ENCODE results near the gene ATP8A1. TPM values are rescaled to one million over a fixed set of nuclear protein-coding genes. Genes with fewer than 3 reads are reported as not detected.

The ATP8A1 gene
- total and polyA plus RNA-seq, 2 of the 8 experiments (the other 6 are each of a cell fraction or from before 2014, with no cell fraction given), result 3.7 to 14.9 TPM

- H4K91ac ChIP-seq (replicated peaks; ENCODE audit: insufficient read length, low read length), result no peak overlapping the region
- no peak overlapping the region for H2BK5ac ChIP-seq (ENCODE audit: low read depth, low read length)
- no peak overlapping the region for H3K4me3 ChIP-seq (ENCODE audit: extremely low read depth in 1 of 4, insufficient read depth in 2 of 4, low read depth in 3 of 4, low read length in 4 of 4)
- H3K27me3 ChIP-seq (replicated peaks in 1 of 4; ENCODE audit: control insufficient read depth in 3 of 4, extremely low read depth in 1 of 4, insufficient read depth in 3 of 4, low read length in 3 of 4), result peaks cover 0 to 1% (median 0%) of the 10 kb centered on the region in 4 experiments; a peak in 1 of 7 replicates
- FAIRE-seq, result no peak
- no peak overlapping the region for H2BK120ac ChIP-seq (replicated peaks; ENCODE audit: low read depth, low read length)
- no peak for DNase-seq (ENCODE audit: low read depth in 1 of 2, low spot score in 2 of 2)
- H2BK20ac ChIP-seq (ENCODE audit: low read length), result no peak overlapping the region
- H3K14ac ChIP-seq (ENCODE audit: insufficient read length), result no peak overlapping the region
- CTCF ChIA-PET (ENCODE audit: partially characterized antibody), result no interaction called here
- POLR2A ChIA-PET (ENCODE audit: partially characterized antibody), result no interaction called here
- no peaks in the 10 kb centered on the region for H3K79me1 ChIP-seq (ENCODE audit: low read depth, low read length)
- no peak overlapping the region for H3K23ac ChIP-seq (ENCODE audit: insufficient read length)
- H3K18ac ChIP-seq (ENCODE audit: extremely low read depth, low read length), result no peak overlapping the region
- H2BK15ac ChIP-seq (ENCODE audit: low read length), result no peak overlapping the region
- no peak overlapping the region for H4K5ac ChIP-seq (ENCODE audit: insufficient read length, low read depth, low read length)
- no peak overlapping the region for H3K27ac ChIP-seq (ENCODE audit: low read depth, low read length)
- H3K4me1 ChIP-seq (replicated peaks in 1 of 4; ENCODE audit: control insufficient read depth in 3 of 4, insufficient read depth in 4 of 4, low read length in 3 of 4), result no peaks in the 10 kb centered on the region
- H2AK5ac ChIP-seq (ENCODE audit: low read depth, low read length), result no peak overlapping the region
- no peaks in the 10 kb centered on the region for H3K36me3 ChIP-seq (ENCODE audit: control insufficient read depth in 2 of 4, insufficient read depth in 4 of 4, low read length in 3 of 4)
- H3K23me2 ChIP-seq (ENCODE audit: low read depth, low read length), result peaks cover 2% of the 10 kb centered on the region; the same call in 1 of the 2 replicates
- no peak overlapping the region for H3K4me2 ChIP-seq (ENCODE audit: insufficient read depth in 1 of 2, low read depth in 2 of 2, low read length in 2 of 2)
- no peak overlapping the region for H2AFZ ChIP-seq (ENCODE audit: low read length)
- H3K79me2 ChIP-seq (ENCODE audit: control insufficient read depth in 1 of 2, insufficient read depth in 2 of 2, low read length in 2 of 2), result no peaks in the 10 kb centered on the region
- no peak overlapping the region for H4K8ac ChIP-seq (ENCODE audit: extremely low read depth, insufficient read depth, low read length)
- no peaks in the 10 kb centered on the region for H4K20me1 ChIP-seq (replicated peaks in 1 of 2; ENCODE audit: control insufficient read depth in 1 of 2, insufficient read depth in 2 of 2, low read length in 2 of 2)
- no peak overlapping the region for H3K9ac ChIP-seq (replicated peaks in 1 of 4; ENCODE audit: extremely low read depth in 1 of 4, low read depth in 3 of 4, low read length in 3 of 4)
- H3K56ac ChIP-seq (replicated peaks; ENCODE audit: insufficient read length, low read depth, low read length), result no peak overlapping the region
- H3K9me3 ChIP-seq (ENCODE audit: insufficient read depth in 2 of 2, low read depth in 1 of 2, low read length in 1 of 2), result no peaks in the 10 kb centered on the region; a peak in 1 of 4 replicates
- no peak overlapping the region for H2BK12ac ChIP-seq (ENCODE audit: low read depth, low read length)
- H3K4ac ChIP-seq (replicated peaks; ENCODE audit: insufficient read length, low read depth, low read length), result no peak overlapping the region
- TF ChIP-seq SAP30 (IDR thresholded peaks at IDR 0.05; ENCODE audit: insufficient read depth, insufficient replicate concordance, low read length), result no peak
- TF ChIP-seq POLR2AphosphoS5 (IDR thresholded peaks at IDR 0.05; ENCODE audit: low read depth, low read length), result no peak
- no peak for TF ChIP-seq MAFK (IDR thresholded peaks at IDR 0.05; ENCODE audit: low read depth, low read length)
- TF ChIP-seq ATF2 (IDR thresholded peaks at IDR 0.05; ENCODE audit: low read length), result no peak
- no peak for TF ChIP-seq CTCF (IDR thresholded peaks at IDR 0.05; ENCODE audit: control extremely low read depth in 1 of 3, insufficient read depth in 1 of 3, low read depth in 1 of 3, low read length in 3 of 3)
- TF ChIP-seq SP4 (IDR thresholded peaks at IDR 0.05; ENCODE audit: low read length), result no peak
- no peak for TF ChIP-seq KDM1A (IDR thresholded peaks at IDR 0.05; ENCODE audit: borderline replicate concordance, low read length)
- no peak for TF ChIP-seq CBX8 (IDR thresholded peaks at IDR 0.05; ENCODE audit: borderline replicate concordance, low read depth, low read length)
- no peak for TF ChIP-seq BACH1 (IDR thresholded peaks at IDR 0.05; ENCODE audit: low read length)
- TF ChIP-seq KDM5A (IDR thresholded peaks at IDR 0.05; ENCODE audit: low read length), result no peak
Observed at GRCh38 chr4:42364266-42365053, 292.4 kb downstream of the ATP8A1 start.
